NCI-H146 treated with DMSO at 0.1 percent for 48 hours (cell line): Measurements from ENCODE around the gene DRC1.

Experiments
- DNase-seq: peaks from one replicate; lab custom pipeline; 2025; ENCODE audit not compliant: unreplicated experiment; lab: John Stamatoyannopoulos, UW

Gene DRC1

GRCh38 chr2:26489213-26489850, 87.6 kb downstream of the DRC1 start:
- no peak for DNase-seq

GRCh38 chr2:26491563-26492167, 89.9 kb downstream of the DRC1 start:
- DNase-seq: no peak

GRCh38 chr2:26492749-26493515, 91.2 kb downstream of the DRC1 start:
- no peak for DNase-seq

- no peak for DNase-seq
These were observed 91.8 kb downstream of the DRC1 start for GRCh38 chr2:26493566-26493965.

- DNase-seq: no peak
These were observed 92.5 kb downstream of the DRC1 start for GRCh38 chr2:26494199-26494598.

- no peak for DNase-seq
These were observed 93.2 kb downstream of the DRC1 start for GRCh38 chr2:26494891-26495290.

GRCh38 chr2:26495705-26496297, 94.1 kb downstream of the DRC1 start:
- DNase-seq: no peak

- no peak for DNase-seq
These were observed 98.7 kb downstream of the DRC1 start for GRCh38 chr2:26500406-26500805.

- DNase-seq: peak; percentile 86
These were observed 101.6 kb downstream of the DRC1 start for GRCh38 chr2:26503231-26503880.

- DNase-seq: peak; percentile 29
These were observed 102.3 kb downstream of the DRC1 start for GRCh38 chr2:26504002-26504401.

GRCh38 chr2:26506279-26506678, 104.6 kb downstream of the DRC1 start:
- no peak for DNase-seq
